ENCODE measurements around the gene HOXA3.

HOXA3 gene

GRCh38 chr7:27147199-27148030 is 5.0 kb downstream of the HOXA3 start, which contains the start of gene HOXA6:
Gene HOXA6, minus strand, starts transcription at chr7:27147774. Its CDS starts 25 bp downstream, at chr7:27147749.
- Histone ChIP-seq H3K27ac (ENCODE audit: low read depth, low read length) (no peak within 1 kb of the TSS), H3K9me3 (ENCODE audit: insufficient read depth, low read depth, low read length) (no peaks in the 10 kb centered on the region), H3K27me3 (ENCODE audit: insufficient read depth, low read length) (peaks cover 100% of the 10 kb centered on the region), H3K4me1 (ENCODE audit: insufficient read depth, low read length) (peaks cover 3% of the 10 kb centered on the region; the same call in 1 of the 2 replicates), H3K4me3 (ENCODE audit: low read length) (no peak within 1 kb of the TSS), H3K9ac (ENCODE audit: low read depth, low read length) (no peak within 1 kb of the TSS), H3K36me3 (ENCODE audit: insufficient read depth, low read length) (no peaks in the 10 kb centered on the region)
- 12% methylated on average over 63 of the region's 63 CpGs for WGBS

GRCh38 chr7:27146491-27147198 is 5.7 kb downstream of the HOXA3 start:
- Histone ChIP-seq H3K27me3 (ENCODE audit: insufficient read depth, low read length) (peaks cover 100% of the 10 kb centered on the region), H3K9ac (ENCODE audit: low read depth, low read length) (no peak overlapping the region), H3K4me3 (ENCODE audit: low read length) (no peak overlapping the region), H3K36me3 (ENCODE audit: insufficient read depth, low read length) (no peaks in the 10 kb centered on the region), H3K27ac (ENCODE audit: low read depth, low read length) (no peak overlapping the region), H3K9me3 (ENCODE audit: insufficient read depth, low read depth, low read length) (no peaks in the 10 kb centered on the region), H3K4me1 (ENCODE audit: insufficient read depth, low read length) (peaks cover 3% of the 10 kb centered on the region; the same call in 1 of the 2 replicates)
- 58% methylated on average over 5 of the region's 5 CpGs for WGBS

GRCh38 chr7:27145914-27146412 is 6.4 kb downstream of the HOXA3 start:
- no peak overlapping the region for H3K4me3 ChIP-seq (ENCODE audit: low read length)
- H3K9ac ChIP-seq (ENCODE audit: low read depth, low read length) = no peak overlapping the region
- H3K27me3 ChIP-seq (ENCODE audit: insufficient read depth, low read length) = peaks cover 100% of the 10 kb centered on the region
- no peaks in the 10 kb centered on the region for H3K36me3 ChIP-seq (ENCODE audit: insufficient read depth, low read length)
- H3K9me3 ChIP-seq (ENCODE audit: insufficient read depth, low read depth, low read length) = no peaks in the 10 kb centered on the region
- peaks cover 3% of the 10 kb centered on the region; the same call in 1 of the 2 replicates for H3K4me1 ChIP-seq (ENCODE audit: insufficient read depth, low read length)
- 74% methylated on average over 11 of the region's 11 CpGs for whole genome bisulfite sequencing
- no peak overlapping the region for H3K27ac ChIP-seq (ENCODE audit: low read depth, low read length)

GRCh38 chr7:27145165-27145913 is 7.0 kb downstream of the HOXA3 start:
- H3K36me3 ChIP-seq (ENCODE audit: insufficient read depth, low read length) = no peaks in the 10 kb centered on the region
- H3K27me3 ChIP-seq (ENCODE audit: insufficient read depth, low read length) = peaks cover 100% of the 10 kb centered on the region
- H3K27ac ChIP-seq (ENCODE audit: low read depth, low read length) = no peak overlapping the region
- no peaks in the 10 kb centered on the region for H3K9me3 ChIP-seq (ENCODE audit: insufficient read depth, low read depth, low read length)
- 71% methylated on average over 47 of the region's 47 CpGs for WGBS
- H3K9ac ChIP-seq (ENCODE audit: low read depth, low read length) = no peak overlapping the region
- no peak overlapping the region for H3K4me3 ChIP-seq (ENCODE audit: low read length)
- peaks cover 3% of the 10 kb centered on the region; the same call in 1 of the 2 replicates for H3K4me1 ChIP-seq (ENCODE audit: insufficient read depth, low read length)

- Histone ChIP-seq H3K36me3 (ENCODE audit: insufficient read depth, low read length) (no peaks in the 10 kb centered on the region), H3K9me3 (ENCODE audit: insufficient read depth, low read depth, low read length) (no peaks in the 10 kb centered on the region), H3K9ac (ENCODE audit: low read depth, low read length) (no peak overlapping the region), H3K4me1 (ENCODE audit: insufficient read depth, low read length) (peaks cover 3% of the 10 kb centered on the region; the same call in 1 of the 2 replicates), H3K27ac (ENCODE audit: low read depth, low read length) (no peak overlapping the region), H3K4me3 (ENCODE audit: low read length) (no peak overlapping the region), H3K27me3 (ENCODE audit: insufficient read depth, low read length) (peaks cover 100% of the 10 kb centered on the region)
- WGBS = 18% methylated on average over 31 of the region's 31 CpGs
These were observed 7.6 kb downstream of the HOXA3 start for GRCh38 chr7:27144781-27145164.

GRCh38 chr7:27143950-27144780 is 8.2 kb downstream of the HOXA3 start:
- H3K4me1 ChIP-seq (ENCODE audit: insufficient read depth, low read length) = peaks cover 3% of the 10 kb centered on the region; the same call in 1 of the 2 replicates
- H3K9me3 ChIP-seq (ENCODE audit: insufficient read depth, low read depth, low read length) = no peaks in the 10 kb centered on the region
- no peak overlapping the region for H3K4me3 ChIP-seq (ENCODE audit: low read length)
- WGBS = 37% methylated on average over 38 of the region's 40 CpGs
- no peaks in the 10 kb centered on the region for H3K36me3 ChIP-seq (ENCODE audit: insufficient read depth, low read length)
- peaks cover 100% of the 10 kb centered on the region for H3K27me3 ChIP-seq (ENCODE audit: insufficient read depth, low read length)
- no peak overlapping the region for H3K9ac ChIP-seq (ENCODE audit: low read depth, low read length)
- H3K27ac ChIP-seq (ENCODE audit: low read depth, low read length) = no peak overlapping the region

- peaks cover 3% of the 10 kb centered on the region; the same call in 1 of the 2 replicates for H3K4me1 ChIP-seq (ENCODE audit: insufficient read depth, low read length)
- 2% methylated on average over 86 of the region's 86 CpGs for WGBS
- H3K36me3 ChIP-seq (ENCODE audit: insufficient read depth, low read length) = no peaks in the 10 kb centered on the region
- peak within 1 kb of the TSS; percentile 49 for H3K4me3 ChIP-seq (ENCODE audit: low read length)
- H3K27me3 ChIP-seq (ENCODE audit: insufficient read depth, low read length) = peaks cover 100% of the 10 kb centered on the region
- H3K9ac ChIP-seq (ENCODE audit: low read depth, low read length) = no peak within 1 kb of the TSS
- no peak within 1 kb of the TSS for H3K27ac ChIP-seq (ENCODE audit: low read depth, low read length)
- no peaks in the 10 kb centered on the region for H3K9me3 ChIP-seq (ENCODE audit: insufficient read depth, low read depth, low read length)
These were observed 9.1 kb downstream of the HOXA3 start, which contains the start of gene HOXA5 for GRCh38 chr7:27143023-27143949. Gene HOXA5, minus strand, starts transcription at chr7:27143681. Its CDS starts 74 bp downstream, at chr7:27143607.

- H3K27me3 ChIP-seq (ENCODE audit: insufficient read depth, low read length) = peaks cover 100% of the 10 kb centered on the region
- no peak overlapping the region for H3K27ac ChIP-seq (ENCODE audit: low read depth, low read length)
- peak overlapping the region; percentile 49 for H3K4me3 ChIP-seq (ENCODE audit: low read length)
- peaks cover 3% of the 10 kb centered on the region; the same call in 1 of the 2 replicates for H3K4me1 ChIP-seq (ENCODE audit: insufficient read depth, low read length)
- H3K36me3 ChIP-seq (ENCODE audit: insufficient read depth, low read length) = no peaks in the 10 kb centered on the region
- no peak overlapping the region for H3K9ac ChIP-seq (ENCODE audit: low read depth, low read length)
- WGBS = 1% methylated on average over 27 of the region's 29 CpGs
- H3K9me3 ChIP-seq (ENCODE audit: insufficient read depth, low read depth, low read length) = no peaks in the 10 kb centered on the region
These were observed 9.8 kb downstream of the HOXA3 start for GRCh38 chr7:27142580-27143022.

- Histone ChIP-seq H3K9me3 (ENCODE audit: insufficient read depth, low read depth, low read length) (no peaks in the 10 kb centered on the region), H3K9ac (ENCODE audit: low read depth, low read length) (no peak overlapping the region), H3K4me3 (ENCODE audit: low read length) (no peak overlapping the region), H3K27ac (ENCODE audit: low read depth, low read length) (no peak overlapping the region), H3K36me3 (ENCODE audit: insufficient read depth, low read length) (no peaks in the 10 kb centered on the region), H3K4me1 (ENCODE audit: insufficient read depth, low read length) (peaks cover 3% of the 10 kb centered on the region; the same call in 1 of the 2 replicates), H3K27me3 (ENCODE audit: insufficient read depth, low read length) (peaks cover 100% of the 10 kb centered on the region)
- 3% methylated on average over 30 of the region's 30 CpGs for WGBS
These were observed 10.3 kb downstream of the HOXA3 start for GRCh38 chr7:27141923-27142579.
